CD14-positive monocyte (primary cell): ENCODE results near the gene SPI1. TPM values are rescaled to one million over a fixed set of nuclear protein-coding genes. Genes with fewer than 3 reads are reported as not detected.
"Not testable (repeated sequence)": the region's sequence is repeated elsewhere in the genome, so short reads cannot be mapped to it uniquely, and the experiment has no call there.

ENCODE experiments used
- DNase-seq, 3 donors: peaks; one replicate each; pipeline ENCODE4 v3.0.0-alpha.2; 2011 to 2022
- H2AFZ ChIP-seq: 2 replicates; pipeline ENCODE4 v1.6.0; 2012; ENCODE audit warnings: mild to moderate bottlenecking, low read depth, low read length, inconsistent platforms; ENCODE audit not compliant: insufficient read depth, poor library complexity, severe bottlenecking
- H3K27ac ChIP-seq, 2 donors: 1 replicate in 1 of 2; 2 replicates in 1 of 2; pipeline ENCODE4 v1.5.1; 2012 to 2013; ENCODE audit warnings: low read length in 2 of 2, control low read depth in 1 of 2, inconsistent platforms in 1 of 2, low read depth in 1 of 2, mild to moderate bottlenecking in 1 of 2
- H3K27me3 ChIP-seq, 2 donors: one replicate each; pipeline versions ENCODE4 v1.6.0 to v1.6.1; 2011 to 2013; ENCODE audit warnings: low read length in 2 of 2; ENCODE audit not compliant: control insufficient read depth in 2 of 2, insufficient read depth in 2 of 2
- H3K36me3 ChIP-seq, 2 donors: replicated peaks in 1 of 2; 1 replicate in 1 of 2; 2 replicates in 1 of 2; pipeline versions ENCODE4 v1.5.1 to v1.6.1; 2012 to 2013; ENCODE audit warnings: low read length in 2 of 2, control low read depth in 1 of 2, inconsistent platforms in 1 of 2, mild to moderate bottlenecking in 1 of 2; ENCODE audit not compliant: insufficient read depth in 2 of 2, control insufficient read depth in 1 of 2
- H3K4me1 ChIP-seq, 2 donors: 1 replicate in 1 of 2; 2 replicates in 1 of 2; pipeline versions ENCODE4 v1.5.1 to v1.6.1; 2012 to 2013; ENCODE audit warnings: low read length in 2 of 2, control low read depth in 1 of 2, inconsistent platforms in 1 of 2, mild to moderate bottlenecking in 1 of 2, moderate library complexity in 1 of 2; ENCODE audit not compliant: insufficient read depth in 2 of 2, control insufficient read depth in 1 of 2
- H3K4me2 ChIP-seq: replicated peaks from 2 replicates; pipeline ENCODE3; 2012; ENCODE audit warnings: low read length, moderate library complexity, mild to moderate bottlenecking; ENCODE audit not compliant: poor library complexity, severe bottlenecking; ENCODE audit errors: extremely low read depth
- H3K4me3 ChIP-seq, 3 experiments: fragments of 200-600 bp in 1 of 3; sonication (generic) in 1 of 3; replicated peaks in 1 of 3; 1 replicate in 2 of 3; 2 replicates in 1 of 3; pipeline ENCODE4 v1.5.1; 2011 to 2013; ENCODE audit warnings: low read length in 3 of 3, mild to moderate bottlenecking in 3 of 3, control low read depth in 2 of 3, low read depth in 2 of 3, inconsistent platforms in 1 of 3, moderate library complexity in 1 of 3
- H3K79me2 ChIP-seq: 2 replicates; pipeline ENCODE4 v1.6.0; 2012; ENCODE audit warnings: mild to moderate bottlenecking, control low read depth, inconsistent platforms, low read length, moderate library complexity; ENCODE audit not compliant: insufficient read depth
- H3K9ac ChIP-seq: 2 replicates; pipeline ENCODE4 v1.6.0; 2017; ENCODE audit warnings: low read length, mild to moderate bottlenecking; ENCODE audit not compliant: insufficient read depth, poor library complexity, severe bottlenecking
- H3K9me3 ChIP-seq, 2 donors: replicated peaks in 1 of 2; 1 replicate in 1 of 2; 2 replicates in 1 of 2; pipeline versions ENCODE4 v1.5.1 to v1.6.1; 2012 to 2013; ENCODE audit warnings: low read length in 2 of 2, control low read depth in 1 of 2; ENCODE audit not compliant: control insufficient read depth in 1 of 2, insufficient read depth in 1 of 2
- H4K20me1 ChIP-seq: 2 replicates; pipeline ENCODE4 v1.6.0; 2012; ENCODE audit warnings: mild to moderate bottlenecking, low read length, control low read depth, moderate library complexity; ENCODE audit not compliant: insufficient read depth
- H3K27ac Mint-ChIP-seq, 7 donors: one replicate each; pipeline ENCODE4 v1.8.0; 2020; ENCODE audit warnings: mild to moderate bottlenecking in 7 of 7, mixed read lengths in 7 of 7, moderate library complexity in 6 of 7, inconsistent platforms in 2 of 7
- H3K27me3 Mint-ChIP-seq, 3 donors: one replicate each; pipeline ENCODE4 v1.8.0; 2021 to 2022; ENCODE audit warnings: low read depth in 3 of 3, mild to moderate bottlenecking in 3 of 3, mixed read lengths in 3 of 3, moderate library complexity in 3 of 3, inconsistent platforms in 1 of 3
- H3K36me3 Mint-ChIP-seq, 2 donors: one replicate each; pipeline ENCODE4 v1.8.0; 2020; ENCODE audit warnings: mixed read lengths in 2 of 2, inconsistent platforms in 1 of 2, mild to moderate bottlenecking in 1 of 2
- H3K4me1 Mint-ChIP-seq: one replicate; pipeline ENCODE4 v1.8.0; 2020; ENCODE audit warnings: mild to moderate bottlenecking, mixed read lengths
- H3K4me3 Mint-ChIP-seq, 2 donors: one replicate each; pipeline ENCODE4 v1.8.0; 2020; ENCODE audit warnings: mild to moderate bottlenecking in 2 of 2, mixed read lengths in 2 of 2, moderate library complexity in 1 of 2
- H3K9me3 Mint-ChIP-seq, 7 donors: one replicate each; pipeline ENCODE4 v1.8.0; 2020 to 2022; ENCODE audit warnings: mixed read lengths in 7 of 7, mild to moderate bottlenecking in 6 of 7, moderate library complexity in 6 of 7, inconsistent platforms in 2 of 7
- WGBS: methylation state at CpG from one replicate; pipeline ENCODE4 v1.1.5; 2013; ENCODE audit warnings: missing lambda C conversion rate; ENCODE audit not compliant: insufficient coverage; 5-methylcytosine and 5-hydroxymethylcytosine counted together
- intact Hi-C, 2 donors: fragments of 100-400 bp; cut with micrococcal nuclease; formaldehyde crosslinking; loops; one replicate each; pipeline versions ENCODE4 v1.15.0 to v1.15.1; 2023
- polyA plus RNA-seq, 3 donors: library from polyadenylated mRNA; depleted of rRNA in 1 of 3; unstranded in 2 of 3; stranded (reverse) in 1 of 3; fragments of 300-500 nt in 2 of 3; fragments of >200 nt in 1 of 3; fragmentation: Illumina TruSeq in 2 of 3; gene quantifications; 1 replicate in 2 of 3; 2 replicates in 1 of 3; pipeline ENCODE4 v1.2.3, GENCODE V29; 2012 to 2021
- TF ChIP-seq, protein P1 (sequence below): fragments of 200-600 bp; IDR thresholded peaks from one replicate; pipeline ENCODE4 v1.8.0; 2022; ENCODE audit warnings: antibody characterized with exemption, mild to moderate bottlenecking

Gene SPI1
- polyA plus RNA-seq, 3 donors: 156 to 914 (median 223) TPM

DNA sequence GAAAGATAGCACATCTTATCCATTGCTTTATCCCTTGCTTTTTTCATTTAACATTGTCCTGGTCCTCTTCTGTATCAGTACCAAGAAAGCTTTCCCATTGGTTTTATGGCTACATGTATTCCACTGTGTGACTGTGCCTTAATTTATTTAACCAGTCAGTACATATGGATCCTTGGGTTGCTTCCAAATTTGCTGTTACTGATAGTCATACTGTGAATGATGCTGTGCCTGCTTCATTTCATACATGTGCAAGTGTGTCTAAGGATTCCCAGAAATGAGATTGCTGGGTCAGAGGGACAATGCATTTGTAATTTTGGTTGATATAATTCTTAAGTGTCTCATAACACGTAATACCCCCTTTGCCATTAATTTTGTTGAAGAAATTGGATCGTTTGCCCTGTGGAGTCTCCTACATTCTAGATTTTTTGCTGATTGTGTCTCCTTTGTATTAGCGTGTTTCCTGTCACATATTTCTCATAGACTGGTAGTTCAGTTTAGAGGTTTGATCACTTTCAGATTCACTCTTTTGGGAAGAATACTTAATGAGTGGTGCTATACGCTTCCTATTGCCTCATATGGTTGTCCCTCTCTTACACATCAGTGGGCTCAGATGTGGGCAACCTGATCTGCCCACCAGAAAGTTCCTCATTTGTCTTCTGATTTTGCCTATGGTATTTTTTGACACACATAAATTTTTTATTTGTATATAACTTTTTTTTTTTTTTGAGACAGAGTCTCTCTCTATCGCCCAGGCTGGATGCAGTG, 61.1 kb downstream of the SPI1 start:
- no CpG with 5 or more reads among the region's 5 CpGs for WGBS
- no peak overlapping the region for H3K4me2 ChIP-seq

DNA sequence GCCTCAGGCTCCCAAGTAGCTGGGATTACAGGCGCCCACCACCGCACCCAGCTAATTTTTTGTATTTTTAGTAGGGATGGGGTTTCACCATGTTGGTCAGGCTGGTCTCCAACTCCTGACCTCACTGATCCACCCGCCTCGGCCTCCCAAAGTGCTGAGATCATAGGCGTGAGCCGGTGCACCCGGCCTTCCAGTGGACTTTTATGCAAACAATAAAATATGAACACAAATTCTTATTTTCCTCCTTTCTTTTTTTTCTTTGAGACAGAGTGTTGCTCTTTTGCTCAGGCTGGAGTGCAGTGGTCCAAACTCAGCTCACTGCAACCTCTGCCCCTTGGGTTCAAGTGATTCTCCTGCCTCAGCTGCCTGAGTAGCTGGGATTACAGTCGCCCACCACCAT, 61.8 kb downstream of the SPI1 start:
- Histone ChIP-seq H4K20me1 (peaks cover 15% of the 10 kb centered on the region), H3K36me3 (peaks cover 77 to 78% of the 10 kb centered on the region in 2 donors)
- H3K9me3 Mint-ChIP-seq, H3K27me3 ChIP-seq, H3K79me2 ChIP-seq, H3K4me2 ChIP-seq, H3K9ac ChIP-seq, H3K4me1 ChIP-seq, DNase-seq, H3K27ac ChIP-seq, H3K4me1 Mint-ChIP-seq, intact Hi-C loops, H3K4me3 Mint-ChIP-seq, H2AFZ ChIP-seq, H3K27me3 Mint-ChIP-seq, H3K4me3 ChIP-seq, H3K9me3 ChIP-seq: not testable (repeated sequence)
- H3K36me3 Mint-ChIP-seq: peaks cover 58 to 88% of the 10 kb centered on the region in 2 donors
- WGBS: 96% methylated on average over 6 of the region's 8 CpGs
- H3K27ac Mint-ChIP-seq: peak overlapping the region in 2 of 7 donors; percentile 32 to 42

More for the DNA sequence above, 61.1 kb downstream of the SPI1 start:
- H3K9ac ChIP-seq: no peak overlapping the region
- Mint-ChIP-seq H3K36me3 (peaks cover 57 to 88% of the 10 kb centered on the region in 2 donors), H3K4me3 (no peak overlapping the region), H3K27me3 (no peaks in the 10 kb centered on the region), H3K27ac (peak overlapping the region in 2 of 7 donors; percentile 42 to 68), H3K4me1 (peaks cover 10% of the 10 kb centered on the region), H3K9me3 (no peaks in the 10 kb centered on the region)
- intact Hi-C loops: no loop called here
- no peaks in the 10 kb centered on the region for H3K79me2 ChIP-seq
- no peak for DNase-seq
- H3K4me1 ChIP-seq: no peaks in the 10 kb centered on the region
- no peaks in the 10 kb centered on the region for H3K27me3 ChIP-seq
- H3K4me3 ChIP-seq: no peak overlapping the region
- peaks cover 17% of the 10 kb centered on the region for H4K20me1 ChIP-seq
- TF ChIP-seq, protein P1, sequence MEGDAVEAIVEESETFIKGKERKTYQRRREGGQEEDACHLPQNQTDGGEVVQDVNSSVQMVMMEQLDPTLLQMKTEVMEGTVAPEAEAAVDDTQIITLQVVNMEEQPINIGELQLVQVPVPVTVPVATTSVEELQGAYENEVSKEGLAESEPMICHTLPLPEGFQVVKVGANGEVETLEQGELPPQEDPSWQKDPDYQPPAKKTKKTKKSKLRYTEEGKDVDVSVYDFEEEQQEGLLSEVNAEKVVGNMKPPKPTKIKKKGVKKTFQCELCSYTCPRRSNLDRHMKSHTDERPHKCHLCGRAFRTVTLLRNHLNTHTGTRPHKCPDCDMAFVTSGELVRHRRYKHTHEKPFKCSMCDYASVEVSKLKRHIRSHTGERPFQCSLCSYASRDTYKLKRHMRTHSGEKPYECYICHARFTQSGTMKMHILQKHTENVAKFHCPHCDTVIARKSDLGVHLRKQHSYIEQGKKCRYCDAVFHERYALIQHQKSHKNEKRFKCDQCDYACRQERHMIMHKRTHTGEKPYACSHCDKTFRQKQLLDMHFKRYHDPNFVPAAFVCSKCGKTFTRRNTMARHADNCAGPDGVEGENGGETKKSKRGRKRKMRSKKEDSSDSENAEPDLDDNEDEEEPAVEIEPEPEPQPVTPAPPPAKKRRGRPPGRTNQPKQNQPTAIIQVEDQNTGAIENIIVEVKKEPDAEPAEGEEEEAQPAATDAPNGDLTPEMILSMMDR: no peak
- H3K9me3 ChIP-seq: no peaks in the 10 kb centered on the region
- peaks cover 70 to 76% of the 10 kb centered on the region in 2 donors for H3K36me3 ChIP-seq
- no peak overlapping the region for H2AFZ ChIP-seq
- no peak overlapping the region for H3K27ac ChIP-seq
